DND-41 (cell line): ENCODE measurements around the gene GLE1.

ENCODE experiments used
- EZH2 ChIP-seq: IDR thresholded peaks from 3 replicates; pipeline ENCODE4 v1.6.1; 2012; ENCODE audit warnings: borderline replicate concordance, low read depth, mild to moderate bottlenecking, moderate library complexity, low read length, inconsistent platforms; ENCODE audit not compliant: severe bottlenecking
- TF ChIP-seq, protein P1 (sequence below): IDR thresholded peaks from 2 replicates; pipeline ENCODE4 v1.5.1; 2012; ENCODE audit warnings: borderline replicate concordance, low read length, moderate library complexity, mild to moderate bottlenecking; ENCODE audit not compliant: poor library complexity, severe bottlenecking; ENCODE audit errors: extremely low read depth

DNA sequence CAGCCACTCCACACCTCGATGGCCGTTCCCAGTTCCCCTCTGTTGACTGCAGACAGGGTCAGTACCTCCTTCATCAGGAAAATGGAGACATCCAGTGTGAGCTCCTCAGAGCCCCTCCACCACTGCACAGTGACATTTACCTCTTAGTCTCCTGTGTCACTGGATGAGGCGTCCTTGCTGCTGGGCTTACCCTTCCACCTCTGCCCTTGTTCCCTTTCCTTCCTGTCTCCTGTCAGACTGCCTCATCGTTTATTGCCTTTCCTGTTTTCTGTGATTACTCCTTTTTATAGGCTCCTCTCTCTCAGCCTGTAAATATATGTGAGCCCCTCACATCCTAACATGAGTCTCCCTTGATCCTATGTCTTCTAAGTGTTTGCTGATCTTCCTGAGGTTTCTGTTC is 24.7 kb downstream of the GLE1 start:
- TF ChIP-seq, protein P1, sequence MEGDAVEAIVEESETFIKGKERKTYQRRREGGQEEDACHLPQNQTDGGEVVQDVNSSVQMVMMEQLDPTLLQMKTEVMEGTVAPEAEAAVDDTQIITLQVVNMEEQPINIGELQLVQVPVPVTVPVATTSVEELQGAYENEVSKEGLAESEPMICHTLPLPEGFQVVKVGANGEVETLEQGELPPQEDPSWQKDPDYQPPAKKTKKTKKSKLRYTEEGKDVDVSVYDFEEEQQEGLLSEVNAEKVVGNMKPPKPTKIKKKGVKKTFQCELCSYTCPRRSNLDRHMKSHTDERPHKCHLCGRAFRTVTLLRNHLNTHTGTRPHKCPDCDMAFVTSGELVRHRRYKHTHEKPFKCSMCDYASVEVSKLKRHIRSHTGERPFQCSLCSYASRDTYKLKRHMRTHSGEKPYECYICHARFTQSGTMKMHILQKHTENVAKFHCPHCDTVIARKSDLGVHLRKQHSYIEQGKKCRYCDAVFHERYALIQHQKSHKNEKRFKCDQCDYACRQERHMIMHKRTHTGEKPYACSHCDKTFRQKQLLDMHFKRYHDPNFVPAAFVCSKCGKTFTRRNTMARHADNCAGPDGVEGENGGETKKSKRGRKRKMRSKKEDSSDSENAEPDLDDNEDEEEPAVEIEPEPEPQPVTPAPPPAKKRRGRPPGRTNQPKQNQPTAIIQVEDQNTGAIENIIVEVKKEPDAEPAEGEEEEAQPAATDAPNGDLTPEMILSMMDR: no peak
- no peak for TF ChIP-seq EZH2
